ENCODE measurements around the gene MTCH1.

The MTCH1 gene

GRCh38 chr6:36969988-36970891 lies 15.8 kb downstream of the MTCH1 start:
- no peak for DNase-seq

- no peak for DNase-seq
Observed at GRCh38 chr6:36969240-36969691, 16.7 kb downstream of the MTCH1 start.

- DNase-seq, result no peak
Observed at GRCh38 chr6:36968266-36968977, 17.6 kb downstream of the MTCH1 start.

- DNase-seq, result no peak
Observed at GRCh38 chr6:36967757-36968156, 18.2 kb downstream of the MTCH1 start.

- DNase-seq, result no peak
Observed at GRCh38 chr6:36967301-36967700, 18.7 kb downstream of the MTCH1 start.

- DNase-seq, result no peak
Observed at GRCh38 chr6:36964908-36965307, 21.1 kb downstream of the MTCH1 start.

- no peak for DNase-seq
Observed at GRCh38 chr6:36964349-36964748, 21.6 kb downstream of the MTCH1 start.

GRCh38 chr6:36963451-36964290 lies 22.3 kb downstream of the MTCH1 start:
- DNase-seq, result peak; percentile 15

GRCh38 chr6:36962874-36963273 lies 23.1 kb downstream of the MTCH1 start:
- peak; percentile 47 for DNase-seq

- DNase-seq, result no peak
Observed at GRCh38 chr6:36961441-36962435, 24.3 kb downstream of the MTCH1 start.

GRCh38 chr6:36959555-36960250 lies 26.3 kb downstream of the MTCH1 start:
- no peak for DNase-seq

GRCh38 chr6:36958775-36959554 lies 27.0 kb downstream of the MTCH1 start:
- no peak for DNase-seq

GRCh38 chr6:36957773-36958271 lies 28.2 kb downstream of the MTCH1 start:
- DNase-seq, result no peak

GRCh38 chr6:36956446-36956820 lies 29.6 kb downstream of the MTCH1 start:
- no peak for DNase-seq

GRCh38 chr6:36955671-36956445 lies 30.1 kb downstream of the MTCH1 start:
- no peak for DNase-seq

GRCh38 chr6:36955136-36955535 lies 30.9 kb downstream of the MTCH1 start:
- DNase-seq, result no peak

GRCh38 chr6:36954262-36954931 lies 31.6 kb downstream of the MTCH1 start, which contains the start of gene PI16:
Gene PI16 (plus strand): TSS chr6:36954738. CDS start chr6:36954761, 23 bp downstream.
- no peak for DNase-seq

- no peak for DNase-seq
Observed at GRCh38 chr6:36953931-36954261, 32.1 kb downstream of the MTCH1 start.
